GM21737 (cell line): ENCODE measurements around the gene EXOC1L.

ENCODE experiments used
- ATAC-seq: cut with Tn5 transposase; IDR thresholded peaks from one replicate; pipeline ENCODE4 v1.9.1; 2021; ENCODE audit warnings: mild to moderate bottlenecking, moderate library complexity; ENCODE audit not compliant: unreplicated experiment

Gene EXOC1L

GRCh38 chr4:55879224-55879623, 59.6 kb downstream of the EXOC1L start:
- no peak for ATAC-seq

- ATAC-seq = no peak
Observed at GRCh38 chr4:55880652-55881280, 61.2 kb downstream of the EXOC1L start.

- no peak for ATAC-seq
Observed at GRCh38 chr4:55884093-55884850, 64.7 kb downstream of the EXOC1L start.

- no peak for ATAC-seq
Observed at GRCh38 chr4:55884851-55885219, 65.2 kb downstream of the EXOC1L start.
